ENCODE results near the gene ATP11C. TPM values are rescaled to one million over a fixed set of nuclear protein-coding genes. Genes with fewer than 3 reads are reported as not detected.

Gene ATP11C
- total and polyA plus RNA-seq, 9 of the 15 experiments (the other 6 are each of a cell fraction or from before 2014, with no cell fraction given) = 18.2 to 42.2 (median 29.4) TPM

DNA sequence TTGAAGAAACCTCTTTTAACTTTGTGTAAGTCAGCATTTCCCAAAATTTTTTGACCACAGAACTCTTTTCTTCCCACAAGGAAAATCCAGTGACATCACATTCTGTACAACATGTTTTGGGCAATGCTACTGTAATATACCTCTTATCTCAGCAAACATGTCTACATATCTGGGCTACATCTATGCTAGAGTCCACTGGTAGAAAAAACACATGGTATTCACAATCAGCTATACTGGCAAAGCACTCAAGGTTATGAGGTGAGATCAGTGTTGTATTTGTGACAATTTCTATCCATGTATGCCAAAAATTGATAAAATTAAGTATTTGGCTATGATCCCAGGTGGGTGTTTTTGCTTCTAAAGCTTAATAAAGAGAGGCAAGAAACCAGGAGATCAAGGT, 98.0 kb downstream of the ATP11C start:
- no peak for FAIRE-seq
- intact Hi-C loops (cut with micrococcal nuclease) = no loop called here

More for the DNA sequence above, 98.0 kb downstream of the ATP11C start:
- H3K27me3 ChIP-seq (ENCODE audit: control insufficient read depth in 2 of 2, insufficient read depth in 2 of 2, low read length in 2 of 2) = no peaks in the 10 kb centered on the region
- CTCF ChIA-PET (ENCODE audit: low intra/inter-chr PET ratio) = no interaction called here
- DNase-seq (ENCODE audit: extremely low read depth in 1 of 4, low spot score in 3 of 4) (no peak), ATAC-seq (no peak)
- H3K27ac ChIP-seq (ENCODE audit: extremely low read depth, low read depth, low read length) = no peak overlapping the region
- in situ Hi-C loops (cut with MboI) = no loop called here
- H3K4me2 ChIP-seq (ENCODE audit: insufficient read depth, low read length) = no peak overlapping the region
- no peak overlapping the region for H3K4me3 ChIP-seq
- H3K4me1 ChIP-seq (replicated peaks in 1 of 2; ENCODE audit: control insufficient read depth in 2 of 2, insufficient read depth in 2 of 2, low read length in 2 of 2) = peaks cover 0 to 5% of the 10 kb centered on the region in 2 experiments; a peak in 2 of 5 replicates
- no TSS peak for BruUV-seq (replicated peaks)
- H3K79me2 ChIP-seq (ENCODE audit: control insufficient read depth, insufficient read depth, low read length) = peaks cover 13% of the 10 kb centered on the region; the same call in 2 of the 3 replicates
- H2AFZ ChIP-seq (ENCODE audit: low read depth, low read length) = no peak overlapping the region
- no peak overlapping the region for H3K9ac ChIP-seq (ENCODE audit: insufficient read depth in 1 of 2, low read depth in 2 of 2, low read length in 2 of 2)
- H3K36me3 ChIP-seq (ENCODE audit: control insufficient read depth, insufficient read depth, low read length) = no peaks in the 10 kb centered on the region
- no peaks in the 10 kb centered on the region for H4K20me1 ChIP-seq (replicated peaks; ENCODE audit: control insufficient read depth, insufficient read depth, low read length)
- H3K9me1 ChIP-seq (ENCODE audit: control insufficient read depth, insufficient read depth, low read length) = no peaks in the 10 kb centered on the region
- POLR2A ChIA-PET = interaction anchor here (0.6 to 0.9 kb wide), 3 partner anchors 12 to 1056 kb away, joined by 3 to 5 read pairs (median 3); no protein-coding TSS in a partner anchor
- TF ChIP-seq, protein P1, sequence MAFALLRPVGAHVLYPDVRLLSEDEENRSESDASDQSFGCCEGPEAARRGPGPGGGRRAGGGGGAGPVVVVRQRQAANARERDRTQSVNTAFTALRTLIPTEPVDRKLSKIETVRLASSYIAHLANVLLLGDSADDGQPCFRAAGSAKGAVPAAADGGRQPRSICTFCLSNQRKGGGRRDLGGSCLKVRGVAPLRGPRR (CRISPR knock-in tag; IDR thresholded peaks at IDR 0.05) = no peak
- TF ChIP-seq, protein P2, sequence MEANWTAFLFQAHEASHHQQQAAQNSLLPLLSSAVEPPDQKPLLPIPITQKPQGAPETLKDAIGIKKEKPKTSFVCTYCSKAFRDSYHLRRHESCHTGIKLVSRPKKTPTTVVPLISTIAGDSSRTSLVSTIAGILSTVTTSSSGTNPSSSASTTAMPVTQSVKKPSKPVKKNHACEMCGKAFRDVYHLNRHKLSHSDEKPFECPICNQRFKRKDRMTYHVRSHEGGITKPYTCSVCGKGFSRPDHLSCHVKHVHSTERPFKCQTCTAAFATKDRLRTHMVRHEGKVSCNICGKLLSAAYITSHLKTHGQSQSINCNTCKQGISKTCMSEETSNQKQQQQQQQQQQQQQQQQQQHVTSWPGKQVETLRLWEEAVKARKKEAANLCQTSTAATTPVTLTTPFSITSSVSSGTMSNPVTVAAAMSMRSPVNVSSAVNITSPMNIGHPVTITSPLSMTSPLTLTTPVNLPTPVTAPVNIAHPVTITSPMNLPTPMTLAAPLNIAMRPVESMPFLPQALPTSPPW (CRISPR knock-in tag; IDR thresholded peaks at IDR 0.05) = no peak
- TF ChIP-seq, protein P3, sequence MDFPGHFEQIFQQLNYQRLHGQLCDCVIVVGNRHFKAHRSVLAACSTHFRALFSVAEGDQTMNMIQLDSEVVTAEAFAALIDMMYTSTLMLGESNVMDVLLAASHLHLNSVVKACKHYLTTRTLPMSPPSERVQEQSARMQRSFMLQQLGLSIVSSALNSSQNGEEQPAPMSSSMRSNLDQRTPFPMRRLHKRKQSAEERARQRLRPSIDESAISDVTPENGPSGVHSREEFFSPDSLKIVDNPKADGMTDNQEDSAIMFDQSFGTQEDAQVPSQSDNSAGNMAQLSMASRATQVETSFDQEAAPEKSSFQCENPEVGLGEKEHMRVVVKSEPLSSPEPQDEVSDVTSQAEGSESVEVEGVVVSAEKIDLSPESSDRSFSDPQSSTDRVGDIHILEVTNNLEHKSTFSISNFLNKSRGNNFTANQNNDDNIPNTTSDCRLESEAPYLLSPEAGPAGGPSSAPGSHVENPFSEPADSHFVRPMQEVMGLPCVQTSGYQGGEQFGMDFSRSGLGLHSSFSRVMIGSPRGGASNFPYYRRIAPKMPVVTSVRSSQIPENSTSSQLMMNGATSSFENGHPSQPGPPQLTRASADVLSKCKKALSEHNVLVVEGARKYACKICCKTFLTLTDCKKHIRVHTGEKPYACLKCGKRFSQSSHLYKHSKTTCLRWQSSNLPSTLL (IDR thresholded peaks at IDR 0.05) = no peak
- TF ChIP-seq, protein P4, sequence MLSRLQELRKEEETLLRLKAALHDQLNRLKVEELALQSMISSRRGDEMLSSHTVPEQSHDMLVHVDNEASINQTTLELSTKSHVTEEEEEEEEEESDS (CRISPR knock-in tag; IDR thresholded peaks at IDR 0.05) = no peak
- TF ChIP-seq ZEB2 (IDR thresholded peaks at IDR 0.05) (no peak), CBFA2T3 (IDR thresholded peaks at IDR 0.05) (0 out of 2 replicates have a peak, but pooled peaks have one; percentile 11), PYGO2 (tag; IDR thresholded peaks at IDR 0.05) (no peak)
- H3K9me3 ChIP-seq (replicated peaks; ENCODE audit: control insufficient read depth, insufficient read depth, low read depth, low read length) = 0 out of 2 replicates have a peak, but pooled peaks cover 2% of the 10 kb centered on the region

Data from K562 (cell line).